H1 (cell line): ENCODE data around the gene PLA2G2E. TPM values are rescaled to one million over a fixed set of nuclear protein-coding genes. Genes with fewer than 3 reads are reported as not detected.

Source experiments
- CTCF ChIA-PET: fragments of 300-600 bp; sonication (Branson Sonifier 250); formaldehyde crosslinking; loops from one replicate; lab custom pipeline; 2021; ENCODE audit not compliant: partially characterized antibody; lab: Charles Lee
- POLR2A ChIA-PET: fragments of 300-600 bp; sonication (Branson Sonifier 250); formaldehyde crosslinking; loops from one replicate; lab custom pipeline; 2021; ENCODE audit warnings: inconsistent platforms; ENCODE audit not compliant: partially characterized antibody; lab: Charles Lee
- DNase-seq, 2 experiments: peaks; one replicate each; pipeline versions ENCODE4 v3.0.0 to v3.0.0-alpha.2; 2010 to 2022; ENCODE audit warnings: low spot score in 2 of 2, low read depth in 1 of 2, mixed read lengths in 1 of 2
- FAIRE-seq: peaks from 2 replicates; lab custom pipeline; 2011; peaks lifted over from hg19 to GRCh38; lab: Jason Lieb, UNC
- H2AFZ ChIP-seq: 2 replicates; pipeline ENCODE4 v1.8.1; 2012; ENCODE audit warnings: low read length, inconsistent platforms
- H2AK5ac ChIP-seq: 2 replicates; pipeline ENCODE4 v1.6.1; 2013; ENCODE audit warnings: low read depth, low read length
- H2BK120ac ChIP-seq: replicated peaks from 2 replicates; pipeline ENCODE3; 2013; ENCODE audit warnings: low read depth, low read length, inconsistent platforms
- H2BK12ac ChIP-seq: 2 replicates; pipeline ENCODE4 v1.6.1; 2013; ENCODE audit warnings: low read depth, low read length
- H2BK15ac ChIP-seq: 2 replicates; pipeline ENCODE4 v1.6.1; 2013; ENCODE audit warnings: low read length
- H2BK20ac ChIP-seq: 2 replicates; pipeline ENCODE4 v1.6.1; 2013; ENCODE audit warnings: low read length
- H2BK5ac ChIP-seq: 2 replicates; pipeline ENCODE4 v1.6.1; 2013; ENCODE audit warnings: low read depth, low read length
- H3K14ac ChIP-seq: 2 replicates; pipeline ENCODE4 v1.6.1; 2013; ENCODE audit warnings: inconsistent platforms; ENCODE audit not compliant: insufficient read length
- H3K18ac ChIP-seq: 2 replicates; pipeline ENCODE4 v1.6.1; 2013; ENCODE audit warnings: low read length; ENCODE audit errors: extremely low read depth
- H3K23ac ChIP-seq: 2 replicates; pipeline ENCODE4 v1.6.1; 2013; ENCODE audit warnings: inconsistent platforms; ENCODE audit not compliant: insufficient read length
- H3K23me2 ChIP-seq: 2 replicates; pipeline ENCODE4 v1.6.1; 2013; ENCODE audit warnings: low read depth, low read length
- H3K27ac ChIP-seq: 2 replicates; pipeline ENCODE4 v1.6.1; 2011; ENCODE audit warnings: low read depth, low read length, inconsistent platforms
- H3K27me3 ChIP-seq, 4 experiments: replicated peaks in 1 of 4; 1 replicate in 1 of 4; 2 replicates in 3 of 4; pipeline versions ENCODE4 v1.6.1 to v1.8.1; 2011 to 2013; ENCODE audit warnings: low read length in 3 of 4, mild to moderate bottlenecking in 3 of 4, inconsistent platforms in 2 of 4, mixed read lengths in 2 of 4, moderate library complexity in 1 of 4; ENCODE audit not compliant: control insufficient read depth in 3 of 4, insufficient read depth in 3 of 4; ENCODE audit errors: extremely low read depth in 1 of 4
- H3K36me3 ChIP-seq, 4 experiments: 2 replicates each; pipeline versions ENCODE4 v1.6.1 to v1.8.1; 2011 to 2013; ENCODE audit warnings: mild to moderate bottlenecking in 4 of 4, low read length in 3 of 4, moderate library complexity in 2 of 4, control low read depth in 1 of 4, inconsistent platforms in 1 of 4; ENCODE audit not compliant: insufficient read depth in 4 of 4, control insufficient read depth in 2 of 4
- H3K4ac ChIP-seq: replicated peaks from 2 replicates; pipeline ENCODE3; 2013; ENCODE audit warnings: low read length, low read depth, mixed read lengths, inconsistent platforms; ENCODE audit not compliant: insufficient read length
- H3K4me1 ChIP-seq, 4 experiments: replicated peaks in 1 of 4; 1 replicate in 1 of 4; 2 replicates in 3 of 4; pipeline versions ENCODE4 v1.6.1 to v1.8.1; 2011 to 2013; ENCODE audit warnings: low read length in 3 of 4, inconsistent platforms in 2 of 4, mixed read lengths in 1 of 4; ENCODE audit not compliant: insufficient read depth in 4 of 4, control insufficient read depth in 3 of 4
- H3K4me2 ChIP-seq, 2 experiments: 2 replicates each; pipeline versions ENCODE4 v1.6.1 to v1.8.1; 2011 to 2013; ENCODE audit warnings: low read depth in 2 of 2, low read length in 2 of 2, control low read depth in 1 of 2, inconsistent platforms in 1 of 2, mild to moderate bottlenecking in 1 of 2; ENCODE audit not compliant: insufficient read depth in 1 of 2
- H3K4me3 ChIP-seq, 4 experiments: fragments of 200-600, 300-600 bp in 1 of 4; sonication (generic), shearing (Covaris generic), sonication (Bioruptor Twin) in 1 of 4; 2 replicates each; pipeline versions ENCODE4 v1.5.1 to v1.8.1; 2011 to 2016; ENCODE audit warnings: low read length in 4 of 4, low read depth in 3 of 4, control low read depth in 2 of 4, inconsistent platforms in 2 of 4, mild to moderate bottlenecking in 2 of 4, mixed read lengths in 1 of 4, moderate library complexity in 1 of 4; ENCODE audit not compliant: insufficient read depth in 2 of 4; ENCODE audit errors: extremely low read depth in 1 of 4
- H3K56ac ChIP-seq: replicated peaks from 2 replicates; pipeline ENCODE3; 2013; ENCODE audit warnings: low read depth, mild to moderate bottlenecking, mixed read lengths, low read length, inconsistent platforms; ENCODE audit not compliant: insufficient read length
- H3K79me1 ChIP-seq: 2 replicates; pipeline ENCODE4 v1.6.1; 2013; ENCODE audit warnings: low read depth, low read length, control low read depth
- H3K79me2 ChIP-seq, 2 experiments: 2 replicates each; pipeline versions ENCODE4 v1.6.1 to v1.8.1; 2012 to 2013; ENCODE audit warnings: low read length in 2 of 2, mild to moderate bottlenecking in 2 of 2, inconsistent platforms in 1 of 2; ENCODE audit not compliant: insufficient read depth in 2 of 2, control insufficient read depth in 1 of 2
- H3K9ac ChIP-seq, 4 experiments: replicated peaks in 1 of 4; 1 replicate in 1 of 4; 2 replicates in 3 of 4; pipeline versions ENCODE4 v1.6.1 to v1.8.1; 2011 to 2013; ENCODE audit warnings: low read depth in 3 of 4, low read length in 3 of 4, control low read depth in 2 of 4, mild to moderate bottlenecking in 2 of 4, moderate library complexity in 2 of 4, inconsistent platforms in 1 of 4; ENCODE audit errors: extremely low read depth in 1 of 4
- H3K9me3 ChIP-seq, 2 experiments: 2 replicates each; pipeline versions ENCODE4 v1.6.1 to v1.8.1; 2012 to 2013; ENCODE audit warnings: mild to moderate bottlenecking in 2 of 2, moderate library complexity in 2 of 2, control low read depth in 1 of 2, inconsistent platforms in 1 of 2, low read depth in 1 of 2, low read length in 1 of 2, mixed read lengths in 1 of 2; ENCODE audit not compliant: insufficient read depth in 2 of 2
- H4K20me1 ChIP-seq, 2 experiments: replicated peaks in 1 of 2; 2 replicates each; pipeline versions ENCODE3 to v1.8.1; 2011 to 2013; ENCODE audit warnings: inconsistent platforms in 2 of 2, low read length in 2 of 2, mild to moderate bottlenecking in 1 of 2; ENCODE audit not compliant: insufficient read depth in 2 of 2, control insufficient read depth in 1 of 2
- H4K5ac ChIP-seq: 2 replicates; pipeline ENCODE4 v1.6.1; 2013; ENCODE audit warnings: low read length, low read depth, mixed read lengths, inconsistent platforms; ENCODE audit not compliant: insufficient read length
- H4K8ac ChIP-seq: 2 replicates; pipeline ENCODE4 v1.8.0; 2013; ENCODE audit warnings: mild to moderate bottlenecking, moderate library complexity, low read length, inconsistent platforms; ENCODE audit not compliant: insufficient read depth; ENCODE audit errors: extremely low read depth
- H4K91ac ChIP-seq: replicated peaks from 2 replicates; pipeline ENCODE3; 2013; ENCODE audit warnings: low read length, mixed read lengths, inconsistent platforms; ENCODE audit not compliant: insufficient read length
- ATF2 ChIP-seq: IDR thresholded peaks from 2 replicates; pipeline ENCODE4 v1.6.1; 2012; ENCODE audit warnings: low read length, inconsistent platforms
- BCL11A ChIP-seq, 2 experiments: IDR thresholded peaks; one replicate each; pipeline ENCODE4 v1.6.1; 2011; ENCODE audit warnings: low read depth in 2 of 2, low read length in 2 of 2, mild to moderate bottlenecking in 2 of 2
- CBX5 ChIP-seq: fragments of 300-800, 300-1000 bp; sonication (generic); IDR thresholded peaks from 2 replicates; pipeline ENCODE4 v1.7.1; 2016; ENCODE audit warnings: antibody characterized with exemption, low read length, low read depth
- FOSL1 ChIP-seq: IDR thresholded peaks from 2 replicates; pipeline ENCODE4 v1.6.1; 2011; ENCODE audit warnings: mild to moderate bottlenecking, low read depth, low read length, moderate library complexity; ENCODE audit not compliant: insufficient read depth
- GABPA ChIP-seq: IDR thresholded peaks from 2 replicates; pipeline ENCODE4 v1.6.1; 2011; ENCODE audit warnings: mild to moderate bottlenecking, low read length, moderate library complexity, borderline replicate concordance; ENCODE audit not compliant: insufficient read depth
- HDAC6 ChIP-seq: IDR thresholded peaks from one replicate; pipeline ENCODE4 v1.7.1; 2012; ENCODE audit warnings: low read depth, mild to moderate bottlenecking, inconsistent platforms, low read length, moderate library complexity
- JUND ChIP-seq: IDR thresholded peaks from 2 replicates; pipeline ENCODE4 v1.6.1; 2011; ENCODE audit warnings: mild to moderate bottlenecking, improper control_type of control experiment, low read length
- SAP30 ChIP-seq: fragments of 300-600 bp; sonication (generic); IDR thresholded peaks from 2 replicates; pipeline ENCODE4 v1.7.1; 2012; ENCODE audit warnings: low read length, moderate library complexity, mild to moderate bottlenecking, inconsistent platforms; ENCODE audit not compliant: insufficient read depth, insufficient replicate concordance
- SIRT6 ChIP-seq: IDR thresholded peaks from one replicate; pipeline ENCODE4 v1.7.1; 2012; ENCODE audit warnings: low read length, inconsistent platforms
- SP4 ChIP-seq: IDR thresholded peaks from 2 replicates; pipeline ENCODE4 v1.6.1; 2012; ENCODE audit warnings: low read length, inconsistent platforms
- SRF ChIP-seq: IDR thresholded peaks from 2 replicates; pipeline ENCODE4 v1.6.1; 2011; ENCODE audit warnings: mild to moderate bottlenecking, low read depth, low read length, moderate library complexity
- YY1 ChIP-seq: IDR thresholded peaks from 2 replicates; pipeline ENCODE4 v1.6.1; 2011; ENCODE audit warnings: low read depth, mild to moderate bottlenecking, low read length
- ZNF274 ChIP-seq: IDR thresholded peaks from 2 replicates; pipeline ENCODE4 v1.7.0; 2012; ENCODE audit warnings: low read length, borderline replicate concordance; ENCODE audit errors: extremely low read depth
- WGBS, 2 experiments: shearing (Covaris generic) in 1 of 2; methylation state at CpG; one replicate each; pipeline versions ENCODE4 v1.1.6 to v1.1.7; 2013 to 2015; ENCODE audit warnings: low lambda C conversion rate in 2 of 2, mixed read lengths in 2 of 2, inconsistent platforms in 1 of 2, low coverage in 1 of 2, missing lambda C conversion rate in 1 of 2; ENCODE audit not compliant: insufficient replicate concordance in 2 of 2, insufficient coverage in 1 of 2, insufficient read length in 1 of 2; ENCODE audit errors: extremely low coverage in 1 of 2, missing lambda C conversion rate in 1 of 2; 5-methylcytosine and 5-hydroxymethylcytosine counted together
- polyA plus RNA-seq, 7 experiments: library from polyadenylated mRNA; depleted of rRNA in 3 of 7; stranded (reverse) in 5 of 7; unstranded in 2 of 7; fragments of >200 nt in 5 of 7; fragments of 200-250 nt in 2 of 7; gene quantifications; 1 replicate in 5 of 7; 2 replicates in 1 of 7; 4 replicates in 1 of 7; pipeline versions ENCODE4 v1.2.1 to v1.2.3, GENCODE V29; 2011 to 2013; ENCODE audit warnings: missing spikeins in 2 of 7, mixed read lengths in 2 of 7
- total RNA-seq: library from RNA; stranded (reverse); fragmentation: NEBNext Ultra II Directional; extraction: Animal tissue kit (Norgen Biotek cat#: 25700); gene quantifications from 2 replicates; pipeline ENCODE4 v1.2.1, GENCODE V29; 2021

The PLA2G2E gene
- total and polyA plus RNA-seq, 2 of the 8 experiments (the other 6 are each of a cell fraction or from before 2014, with no cell fraction given), result not detected

DNA sequence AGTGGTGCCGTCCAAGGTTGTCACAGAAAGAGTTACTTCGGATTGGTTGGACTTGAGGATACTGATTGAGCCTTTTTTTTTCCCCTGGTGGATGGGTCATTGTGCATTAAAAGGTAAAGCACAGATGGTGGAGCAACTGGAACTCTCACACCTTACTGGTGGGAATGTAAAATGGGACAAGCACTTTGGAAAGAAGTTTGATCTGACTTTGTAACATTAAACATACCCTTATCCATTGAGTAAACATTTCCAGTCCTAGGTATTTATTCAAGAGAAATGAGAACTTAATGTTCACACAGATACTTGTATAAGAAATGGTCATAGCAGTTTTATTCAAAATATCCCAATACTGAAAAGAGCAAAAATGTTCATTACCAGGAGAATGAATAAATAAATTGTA is 41.1 kb upstream of the PLA2G2E start:
- 79% methylated on average over 2 of the region's 2 CpGs; no CpG with 5 or more reads in 1 of the 2 experiments for WGBS, 2 experiments
- no peak overlapping the region for H2BK12ac ChIP-seq
- H3K4me1 ChIP-seq, result peaks cover 0 to 1% (median 0%) of the 10 kb centered on the region in 4 experiments; a peak in 1 of 7 replicates
- H3K18ac ChIP-seq, result no peak overlapping the region
- no peak overlapping the region for H3K4me2 ChIP-seq
- no peak overlapping the region for H3K27ac ChIP-seq
- ChIA-PET CTCF (interaction anchor here (1.1 kb wide), 1 partner anchor 18 kb away, joined by 4 read pairs; no protein-coding TSS in a partner anchor), POLR2A (interaction anchor here (1.2 kb wide), 1 partner anchor 42 kb away, joined by 5 read pairs; no protein-coding TSS in a partner anchor)
- H3K4ac ChIP-seq, result no peak overlapping the region
- no peak overlapping the region for H4K91ac ChIP-seq
- no peaks in the 10 kb centered on the region; a peak in 1 of 7 replicates for H3K27me3 ChIP-seq
- H3K79me1 ChIP-seq, result no peaks in the 10 kb centered on the region
- no peaks in the 10 kb centered on the region for H4K20me1 ChIP-seq
- no peak overlapping the region for H2BK120ac ChIP-seq
- FAIRE-seq, result no peak
- H3K56ac ChIP-seq, result no peak overlapping the region
- no peak overlapping the region for H2BK20ac ChIP-seq
- H4K8ac ChIP-seq, result no peak overlapping the region
- H2BK5ac ChIP-seq, result no peak overlapping the region
- no peak overlapping the region for H3K14ac ChIP-seq
- no peak for DNase-seq
- no peaks in the 10 kb centered on the region for H3K79me2 ChIP-seq
- no peak overlapping the region for H2BK15ac ChIP-seq
- H3K4me3 ChIP-seq, result no peak overlapping the region
- H4K5ac ChIP-seq, result no peak overlapping the region
- H3K36me3 ChIP-seq, result no peaks in the 10 kb centered on the region
- H2AFZ ChIP-seq, result no peak overlapping the region
- H3K9me3 ChIP-seq, result peaks cover 0 to 5% of the 10 kb centered on the region in 2 experiments; a peak in 1 of 4 replicates
- no peaks in the 10 kb centered on the region for H3K23me2 ChIP-seq
- no peak overlapping the region for H2AK5ac ChIP-seq
- H3K23ac ChIP-seq, result no peak overlapping the region
- no peak overlapping the region for H3K9ac ChIP-seq
- TF ChIP-seq SAP30 (no peak), YY1 (no peak), BCL11A (IDR thresholded peaks at IDR 0.05; ENCODE audit: low read depth in 2 of 2, low read length in 2 of 2) (no peak), FOSL1 (no peak), ATF2 (no peak), HDAC6 (no peak), SRF (no peak), SP4 (no peak), ZNF274 (no peak), GABPA (no peak), CBX5 (no peak), SIRT6 (no peak), JUND (no peak)
